OCI-LY7 (cell line): ENCODE data around the gene PTPRZ1. TPM values are rescaled to one million over a fixed set of nuclear protein-coding genes. Genes with fewer than 3 reads are reported as not detected.

Source experiments
- BruUV-seq: library from RNA; stranded (reverse); fragments of 400-500 nt; replicated peaks from 2 replicates; lab custom pipeline; 2021; lab: Mats Ljungman, UMichigan
- CTCF ChIA-PET: fragments of 300-600 bp; sonication (Branson Sonifier 250); formaldehyde crosslinking; loops from one replicate; lab custom pipeline; 2022; ENCODE audit warnings: antibody characterized with exemption; ENCODE audit not compliant: unreplicated experiment; lab: Charles Lee
- POLR2A ChIA-PET: fragments of 300-600 bp; sonication (Branson Sonifier 250); formaldehyde crosslinking; loops from one replicate; lab custom pipeline; 2022; ENCODE audit warnings: antibody characterized with exemption; lab: Charles Lee
- DNase-seq: peaks from one replicate; pipeline ENCODE4 v3.0.0-alpha.2; 2015; ENCODE audit warnings: low spot score
- H2AFZ ChIP-seq: fragments of 200-600 bp; sonication (generic), shearing (Covaris generic); 2 replicates; pipeline ENCODE4 v1.6.1; 2014; ENCODE audit warnings: mild to moderate bottlenecking, antibody characterized with exemption, low read length, moderate library complexity
- H3K27ac ChIP-seq: fragments of 200-600 bp; sonication (generic); 2 replicates; pipeline ENCODE4 v1.5.1; 2014; ENCODE audit warnings: mixed run types, low read depth, mild to moderate bottlenecking, moderate library complexity, low read length, inconsistent platforms; ENCODE audit not compliant: poor library complexity, severe bottlenecking
- H3K36me3 ChIP-seq: fragments of 200-600 bp; sonication (generic); 2 replicates; pipeline ENCODE4 v1.6.1; 2014; ENCODE audit warnings: mild to moderate bottlenecking, antibody characterized with exemption, low read length, moderate library complexity, mixed read lengths; ENCODE audit not compliant: insufficient read depth
- H3K4me1 ChIP-seq: fragments of 200-600 bp; sonication (generic); 2 replicates; pipeline ENCODE4 v1.5.1; 2014; ENCODE audit warnings: mild to moderate bottlenecking, low read length; ENCODE audit not compliant: insufficient read depth, poor library complexity, severe bottlenecking
- H3K4me2 ChIP-seq: fragments of 200-600 bp; sonication (generic); 2 replicates; pipeline ENCODE4 v1.6.1; 2014; ENCODE audit warnings: mild to moderate bottlenecking, low read length
- H3K4me3 ChIP-seq: fragments of 200-600 bp; sonication (generic); 2 replicates; pipeline ENCODE4 v1.5.1; 2014; ENCODE audit warnings: mild to moderate bottlenecking, low read depth, low read length; ENCODE audit not compliant: poor library complexity, severe bottlenecking
- H3K79me2 ChIP-seq: fragments of 200-600 bp; sonication (generic); 2 replicates; pipeline ENCODE4 v1.6.1; 2016; ENCODE audit warnings: low read depth, mild to moderate bottlenecking, low read length, moderate library complexity, mixed read lengths; ENCODE audit not compliant: insufficient read depth
- H3K9me2 ChIP-seq: fragments of 200-600 bp; sonication (generic); 2 replicates; pipeline ENCODE4 v1.6.1; 2016; ENCODE audit warnings: mild to moderate bottlenecking, low read length, mixed read lengths; ENCODE audit not compliant: insufficient read depth
- H3K9me3 ChIP-seq: fragments of 200-600 bp; sonication (generic); 2 replicates; pipeline ENCODE4 v1.6.1; 2014; ENCODE audit warnings: mild to moderate bottlenecking, mixed run types, low read length, mixed read lengths
- H4K20me1 ChIP-seq: fragments of 200-600 bp; sonication (generic); 2 replicates; pipeline ENCODE4 v1.6.1; 2014; ENCODE audit warnings: mild to moderate bottlenecking, antibody characterized with exemption, low read length, moderate library complexity, mixed read lengths; ENCODE audit not compliant: insufficient read depth
- CTCF ChIP-seq: fragments of 200-600 bp; sonication (generic); conservative IDR thresholded peaks from 2 replicates; pipeline ENCODE4 v1.5.1; 2014; ENCODE audit warnings: mild to moderate bottlenecking, antibody characterized with exemption, low read length, moderate library complexity, mixed read lengths
- EZH2phosphoT487 ChIP-seq: fragments of 200-600 bp; sonication (generic); IDR thresholded peaks from 2 replicates; pipeline ENCODE4 v1.6.1; 2018; ENCODE audit warnings: low read depth, borderline replicate concordance, mild to moderate bottlenecking, mixed run types, antibody characterized with exemption, low read length, moderate library complexity, mixed read lengths
- intact Hi-C: fragments of 100-400 bp; cut with micrococcal nuclease; formaldehyde crosslinking; loops from one replicate; pipeline ENCODE4 v1.10.0; 2022; ENCODE audit not compliant: unreplicated experiment
- total RNA-seq, 2 experiments: library from RNA; depleted of rRNA in 1 of 2; stranded (reverse); fragments of >200 nt in 1 of 2; shearing (Covaris generic) in 1 of 2; gene quantifications; 2 replicates each; pipeline ENCODE4 v1.2.3, GENCODE V29; 2014 to 2022

Gene PTPRZ1
- total RNA-seq, 2 experiments from 2014 or later = not detected

GRCh38 chr7:121837462-121837861 is 35.5 kb upstream of the PTPRZ1 start:
- TF ChIP-seq CTCF = no peak
- no peak for TF ChIP-seq EZH2phosphoT487
- Histone ChIP-seq H2AFZ (no peak overlapping the region), H3K36me3 (no peaks in the 10 kb centered on the region), H3K9me2 (no peaks in the 10 kb centered on the region), H3K9me3 (no peaks in the 10 kb centered on the region), H4K20me1 (no peaks in the 10 kb centered on the region), H3K27ac (no peak overlapping the region), H3K4me1 (no peaks in the 10 kb centered on the region), H3K79me2 (no peaks in the 10 kb centered on the region), H3K4me2 (no peak overlapping the region), H3K4me3 (no peak overlapping the region)
- intact Hi-C loops = no loop called here
- BruUV-seq = no TSS peak
- DNase-seq = no peak
- CTCF ChIA-PET = no interaction called here
- POLR2A ChIA-PET = no interaction called here

GRCh38 chr7:121847041-121847440 is 25.9 kb upstream of the PTPRZ1 start:
- H3K79me2 ChIP-seq = no peaks in the 10 kb centered on the region
- no peaks in the 10 kb centered on the region for H3K36me3 ChIP-seq
- no peak overlapping the region for H3K4me2 ChIP-seq
- no TSS peak for BruUV-seq
- no peaks in the 10 kb centered on the region for H3K4me1 ChIP-seq
- H3K4me3 ChIP-seq = no peak overlapping the region
- no peak for DNase-seq
- no peaks in the 10 kb centered on the region for H3K9me2 ChIP-seq
- H2AFZ ChIP-seq = no peak overlapping the region
- TF ChIP-seq CTCF (no peak), EZH2phosphoT487 (no peak)
- ChIA-PET CTCF (no interaction called here), POLR2A (no interaction called here)
- H3K9me3 ChIP-seq = no peaks in the 10 kb centered on the region
- intact Hi-C loops = no loop called here
- no peak overlapping the region for H3K27ac ChIP-seq
- no peaks in the 10 kb centered on the region for H4K20me1 ChIP-seq

- ChIA-PET POLR2A (no interaction called here), CTCF (no interaction called here)
- no TSS peak for BruUV-seq
Measured at GRCh38 chr7:121853307-121853706, 19.7 kb upstream of the PTPRZ1 start.

More at GRCh38 chr7:121853307-121853706, 19.7 kb upstream of the PTPRZ1 start:
- DNase-seq = no peak
- Histone ChIP-seq H3K36me3 (no peaks in the 10 kb centered on the region), H4K20me1 (no peaks in the 10 kb centered on the region), H3K4me2 (no peak overlapping the region), H3K9me2 (no peaks in the 10 kb centered on the region), H3K9me3 (no peaks in the 10 kb centered on the region), H3K4me3 (no peak overlapping the region), H3K79me2 (no peaks in the 10 kb centered on the region), H3K27ac (no peak overlapping the region), H3K4me1 (no peaks in the 10 kb centered on the region), H2AFZ (no peak overlapping the region)
- TF ChIP-seq CTCF (no peak), EZH2phosphoT487 (no peak)
- intact Hi-C loops = no loop called here
